HG02798 (cell line): Measurements from ENCODE around the gene GCNT4.
A peak's percentile ranks its signal among the peaks of the same experiment; 100 is the strongest.

Experiments used
- ATAC-seq: cut with Tn5 transposase; IDR thresholded peaks from one replicate; pipeline ENCODE4 v1.9.1; 2021; ENCODE audit warnings: mild to moderate bottlenecking; ENCODE audit not compliant: unreplicated experiment, poor library complexity

Gene GCNT4

GRCh38 chr5:75051217-75051751, 1.1 kb downstream of the GCNT4 start:
- no peak for ATAC-seq

- ATAC-seq, result no peak
Measured at GRCh38 chr5:75050415-75050814, 1.9 kb downstream of the GCNT4 start.

DNA sequence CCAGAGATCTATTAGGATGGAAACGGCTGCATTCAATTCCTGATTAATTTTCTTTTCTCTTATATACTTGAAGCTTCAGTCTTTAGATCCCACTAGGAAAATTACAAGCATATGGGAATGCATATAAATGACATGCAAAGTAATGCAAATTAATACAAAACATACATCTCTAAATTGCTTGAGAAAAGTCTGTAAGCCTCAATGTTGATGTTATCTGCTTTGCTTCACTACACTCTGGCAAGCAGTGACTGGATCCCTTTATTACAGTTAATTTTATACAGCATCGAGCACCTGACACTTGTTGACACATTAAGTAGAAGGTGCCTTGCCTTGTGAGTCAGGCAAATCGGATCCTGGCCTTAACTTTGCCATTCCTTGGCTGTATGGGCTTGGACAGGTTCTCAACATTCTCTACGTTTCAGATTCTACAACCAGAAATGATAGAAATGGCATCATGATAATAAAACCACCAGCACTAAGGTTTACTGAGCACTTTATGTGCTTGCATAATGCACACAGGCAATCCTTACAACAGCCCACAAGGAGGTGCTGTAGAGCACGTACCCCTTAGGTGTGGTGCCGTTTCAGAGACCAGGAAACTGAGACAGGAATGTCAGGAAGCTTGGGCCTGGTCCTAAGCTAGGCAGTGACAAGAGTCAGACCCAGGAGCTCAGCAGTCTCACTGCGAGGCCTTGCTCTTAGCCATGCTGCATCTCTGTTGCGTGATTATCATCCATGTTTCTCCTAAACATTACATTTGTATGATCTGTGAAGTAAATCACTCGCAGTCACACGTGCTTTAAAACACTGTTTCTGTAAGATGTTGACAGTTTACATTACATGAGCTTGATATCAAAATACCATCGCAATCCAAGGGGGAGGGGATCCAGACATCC, 2.7 kb downstream of the GCNT4 start:
- ATAC-seq, result no peak

DNA sequence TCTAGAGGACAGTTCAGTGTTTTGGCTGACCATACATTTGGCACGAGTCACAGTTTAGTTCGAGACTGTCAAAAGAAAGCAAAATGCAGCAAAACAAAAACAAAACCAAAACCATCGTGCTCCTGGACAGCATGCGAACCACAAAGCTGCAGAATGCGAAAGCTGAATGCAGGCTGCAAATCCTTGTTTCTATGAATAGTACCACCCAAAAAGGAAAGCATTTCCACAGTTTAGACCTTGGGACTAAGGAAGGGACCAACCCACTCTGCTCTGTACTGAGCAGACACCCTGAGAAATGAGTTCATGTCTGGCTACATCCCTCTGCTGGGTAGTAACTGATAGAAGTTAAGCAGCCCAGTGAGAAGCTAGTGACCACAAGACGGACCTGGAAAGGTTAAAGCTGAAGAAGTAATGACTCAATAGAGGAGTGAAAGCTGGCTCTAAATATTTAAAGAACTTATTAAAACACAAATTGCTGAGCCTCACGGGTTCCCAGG, 3.9 kb downstream of the GCNT4 start:
- peak; percentile 63 for ATAC-seq

DNA sequence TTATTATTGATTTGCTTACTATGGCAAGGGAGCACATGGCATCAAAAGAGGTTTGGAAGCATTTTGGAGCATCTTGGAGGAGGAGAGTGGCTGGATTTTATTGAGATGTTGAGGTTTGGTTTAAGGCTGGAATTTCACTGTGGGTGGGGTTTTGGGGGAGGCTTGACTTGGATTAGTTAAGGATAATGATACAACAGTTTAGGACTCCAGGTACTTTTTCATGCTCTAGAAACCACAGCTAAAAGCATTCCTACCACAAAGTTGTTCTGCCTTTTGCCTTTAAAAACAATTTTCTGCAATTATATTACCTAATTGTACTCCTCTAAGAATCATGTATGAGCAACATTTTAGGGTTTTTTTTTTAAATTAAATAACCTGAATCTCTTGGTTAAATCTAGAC, 5.0 kb downstream of the GCNT4 start:
- no peak for ATAC-seq

DNA sequence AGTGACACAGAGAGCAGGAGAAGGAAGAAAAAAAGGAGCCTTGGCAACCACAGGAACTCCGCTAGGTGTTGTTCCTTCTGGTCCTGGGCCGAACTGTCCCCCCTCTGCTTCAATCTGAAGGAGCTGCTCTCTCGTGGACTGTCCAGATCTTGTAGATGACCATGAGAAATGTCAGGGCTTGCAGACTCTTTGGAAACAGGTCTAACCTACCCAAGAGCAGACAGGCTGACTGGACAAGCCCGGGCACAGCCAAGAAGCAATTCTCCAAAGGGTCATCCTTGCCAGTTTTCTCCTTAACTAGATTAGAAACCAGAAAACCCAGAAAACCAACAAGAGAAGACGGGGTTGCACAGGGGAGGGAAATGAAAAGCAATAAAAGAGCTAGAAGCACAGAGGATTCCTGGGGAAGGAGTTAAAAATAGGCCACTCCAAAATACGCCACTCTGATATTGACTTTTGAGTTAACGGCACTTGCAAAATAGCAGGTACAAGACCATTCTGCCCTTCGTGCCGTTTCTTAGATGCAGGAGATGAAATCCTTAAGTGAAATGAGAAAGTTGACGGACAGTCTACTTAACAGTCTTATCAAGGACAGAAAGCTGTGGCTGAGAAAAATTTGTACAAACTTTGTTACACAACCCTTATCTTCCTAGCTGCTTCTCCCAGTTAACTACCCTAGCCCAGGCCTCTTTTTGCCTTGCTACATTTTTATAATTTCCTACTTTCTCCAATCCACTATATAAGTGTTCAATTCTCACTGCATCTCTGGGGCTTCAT, 5.8 kb downstream of the GCNT4 start:
- ATAC-seq, result no peak

GRCh38 chr5:75045071-75045470, 7.3 kb downstream of the GCNT4 start:
- ATAC-seq, result no peak

GRCh38 chr5:75044406-75044805, 8.0 kb downstream of the GCNT4 start:
- no peak for ATAC-seq

GRCh38 chr5:75043633-75044264, 8.6 kb downstream of the GCNT4 start:
- no peak for ATAC-seq

DNA sequence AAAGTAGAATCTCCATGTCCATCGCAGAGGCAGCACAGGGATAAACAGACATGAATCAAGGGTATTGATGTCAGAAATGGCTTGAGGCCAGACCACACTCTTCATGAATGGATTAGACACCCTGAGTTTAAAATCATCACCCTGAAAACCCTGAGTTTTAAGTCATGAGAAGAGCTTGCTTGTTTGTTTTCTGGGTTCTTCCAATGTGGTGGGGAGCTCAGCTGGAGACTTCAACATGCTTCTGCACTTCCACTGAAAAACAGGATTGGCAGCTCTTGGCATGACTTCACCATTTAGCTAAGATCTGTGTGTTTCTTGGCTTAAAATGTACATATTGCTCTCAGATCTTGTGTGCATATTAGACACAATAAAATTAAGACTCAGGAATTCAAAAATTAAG, 9.8 kb downstream of the GCNT4 start:
- no peak for ATAC-seq

DNA sequence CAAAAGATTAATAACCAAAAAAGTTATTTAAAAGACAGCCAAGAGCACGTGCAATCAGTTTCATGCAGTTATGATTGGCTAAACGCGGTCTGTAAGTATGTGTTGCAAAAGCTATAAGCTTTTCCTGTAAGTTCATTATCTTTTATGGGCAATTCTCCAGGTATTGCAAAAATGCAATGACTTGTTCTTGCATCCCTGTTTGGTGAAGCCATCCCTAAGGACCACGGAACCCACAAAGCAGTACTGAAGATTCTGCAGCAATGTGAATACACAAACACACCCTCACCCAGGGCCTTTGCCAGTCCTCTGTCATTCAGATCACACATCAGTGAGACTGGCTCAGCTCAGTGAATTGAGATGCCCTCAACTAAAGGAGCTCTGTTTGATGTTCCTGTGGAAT, 11.4 kb downstream of the GCNT4 start:
- no peak for ATAC-seq

GRCh38 chr5:75037106-75037505, 15.3 kb downstream of the GCNT4 start:
- ATAC-seq, result no peak

GRCh38 chr5:75034137-75034739, 18.1 kb downstream of the GCNT4 start:
- no peak for ATAC-seq

DNA sequence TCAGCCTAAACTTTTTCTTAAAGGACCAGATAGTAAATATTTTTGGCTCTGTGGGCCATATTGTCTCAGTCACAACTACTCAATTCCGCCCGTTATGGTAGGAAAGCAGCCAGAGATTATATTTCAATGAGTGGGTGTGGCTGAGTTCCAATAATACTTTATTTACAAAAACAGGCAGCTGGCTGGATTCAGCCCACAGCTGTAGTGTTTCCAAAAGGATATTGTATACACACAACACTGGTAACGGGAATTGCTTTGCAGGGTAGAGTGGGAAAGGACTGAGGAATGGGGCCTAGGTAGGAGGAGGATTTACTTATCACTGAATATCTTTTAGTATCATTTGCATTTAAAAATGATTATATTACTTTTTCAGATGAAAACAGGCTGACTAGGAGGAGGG, 21.0 kb downstream of the GCNT4 start:
- ATAC-seq, result no peak

DNA sequence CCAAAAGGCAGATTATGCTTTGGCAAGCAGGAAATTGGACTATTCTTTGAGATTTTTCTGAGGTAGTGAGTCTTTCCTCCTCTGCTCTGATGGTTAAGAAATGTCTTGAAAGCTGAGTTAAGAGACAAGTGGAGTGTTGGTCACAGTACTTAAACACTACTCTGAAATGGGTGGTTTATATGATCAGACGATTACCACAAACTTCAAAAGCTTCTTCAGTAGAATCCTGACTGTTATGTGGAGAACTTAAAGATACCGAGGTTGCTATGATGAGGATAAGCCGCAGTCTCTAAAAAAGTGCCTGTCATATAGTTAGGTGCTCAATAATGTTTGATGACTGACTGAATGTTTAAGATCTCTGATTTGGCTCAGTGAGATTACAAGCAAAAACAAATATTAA, 24.3 kb downstream of the GCNT4 start:
- no peak for ATAC-seq

DNA sequence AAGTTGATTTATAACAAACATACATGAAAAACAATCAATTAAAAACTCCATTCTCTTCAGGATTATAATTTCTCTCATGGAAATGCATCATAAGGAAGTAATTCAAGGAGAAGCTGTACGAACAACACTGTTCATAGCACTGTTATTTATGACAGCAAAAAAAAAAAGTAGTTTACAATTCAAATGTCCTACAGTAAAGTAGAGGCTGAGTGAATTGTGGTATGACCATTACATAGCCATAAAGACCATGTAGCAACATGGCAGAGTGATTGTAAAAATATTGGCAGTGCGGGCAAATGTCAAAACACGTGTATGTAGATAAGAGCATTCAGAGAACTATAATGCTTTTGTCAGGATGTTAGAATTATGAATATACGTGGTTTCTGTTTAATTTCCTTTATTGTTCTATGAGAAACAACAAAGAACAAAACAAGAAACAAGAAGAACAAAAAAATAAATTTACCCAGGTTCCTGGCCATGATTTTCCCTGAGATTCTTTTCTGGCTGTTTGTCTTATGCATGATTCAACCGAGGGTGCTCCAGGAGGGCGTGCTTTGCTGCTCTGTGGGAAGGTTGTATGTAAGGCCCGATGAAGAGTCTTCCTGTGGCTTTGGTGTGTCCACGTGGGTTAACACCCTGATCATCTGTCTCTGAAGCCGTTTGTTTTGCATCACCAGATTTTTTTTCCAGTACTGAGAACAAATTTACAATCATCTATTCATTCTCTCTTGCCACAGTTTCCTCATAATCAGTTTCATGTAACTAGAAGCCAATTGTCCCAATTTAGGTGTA, 28.8 kb downstream of the GCNT4 start:
- no peak for ATAC-seq

- no peak for ATAC-seq
Measured at GRCh38 chr5:75021800-75022199, 30.6 kb downstream of the GCNT4 start.

GRCh38 chr5:75021219-75021618, 31.1 kb downstream of the GCNT4 start:
- no peak for ATAC-seq

DNA sequence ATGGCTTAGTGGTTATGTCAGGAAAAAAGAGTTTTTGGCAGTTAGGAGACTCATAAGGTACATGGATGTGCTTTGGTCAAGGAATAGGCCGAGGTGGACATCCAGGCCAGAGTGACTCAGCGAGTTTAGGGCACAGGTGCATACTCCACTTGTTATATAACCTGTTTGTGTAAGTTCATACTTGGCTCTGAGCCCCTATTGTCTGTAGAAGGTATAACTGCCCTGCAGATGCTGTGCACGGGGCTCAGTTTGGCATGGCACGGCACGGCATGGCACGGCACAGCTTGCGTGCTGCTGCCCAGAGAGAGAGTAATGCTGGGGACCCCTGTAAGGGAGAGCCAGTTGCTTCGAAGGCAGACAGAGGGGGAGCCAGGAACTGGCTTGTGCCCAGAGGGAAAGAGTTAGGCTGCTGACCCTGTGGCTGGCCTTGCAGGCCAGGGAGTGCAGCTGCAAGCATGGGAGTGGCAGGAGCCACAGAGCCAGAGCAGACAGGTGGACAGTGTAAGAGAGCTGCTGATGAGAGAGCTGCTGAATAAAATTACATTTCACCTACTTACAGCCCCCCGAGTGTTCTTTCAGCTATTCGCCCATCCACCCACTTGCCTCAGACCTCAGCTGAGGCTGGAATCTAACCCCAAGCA, 32.2 kb downstream of the GCNT4 start:
- no peak for ATAC-seq
